ENCODE results near the gene FBXO46. TPM values are rescaled to one million over a fixed set of nuclear protein-coding genes. Genes with fewer than 3 reads are reported as not detected.
A peak's percentile ranks its signal among the peaks of the same experiment; 100 is the strongest.

The FBXO46 gene
- total and polyA plus RNA-seq, 10 of the 15 experiments (the other 5 are each of a cell fraction or from before 2014, with no cell fraction given): 2.5 to 61.5 (median 13.7) TPM

- TF ChIP-seq CREB1 (IDR thresholded peaks at IDR 0.05; ENCODE audit: low read depth): 0 out of 2 replicates have a peak, but pooled peaks have one; percentile 30
- TF ChIP-seq GABPA (IDR thresholded peaks at IDR 0.05; ENCODE audit: low read depth): no peak
- TF ChIP-seq STAT3 (IDR thresholded peaks at IDR 0.05; ENCODE audit: low read depth, low read length): no peak
- TF ChIP-seq NFXL1 (IDR thresholded peaks at IDR 0.05; ENCODE audit: borderline replicate concordance): no peak
- no peak for TF ChIP-seq NR2C2 (IDR thresholded peaks at IDR 0.05; ENCODE audit: borderline replicate concordance, control insufficient read depth, insufficient read length, low read depth)
- TF ChIP-seq BCL3 (IDR thresholded peaks at IDR 0.05; ENCODE audit: borderline replicate concordance, insufficient read depth, low read depth, low read length, poor library complexity, severe bottlenecking): no peak
- TF ChIP-seq BHLHE40 (IDR thresholded peaks at IDR 0.05; ENCODE audit: borderline replicate concordance in 1 of 2, low read depth in 2 of 2, low read length in 1 of 2): peak in 1 of 2 experiments; percentile 51; a peak in 2 of 4 replicates
- TF ChIP-seq RB1 (IDR thresholded peaks at IDR 0.05; ENCODE audit: borderline replicate concordance): peak; percentile 79; the same call in 1 of the 2 replicates
- no peak for TF ChIP-seq ZNF592 (IDR thresholded peaks at IDR 0.05)
- no peak for TF ChIP-seq ZZZ3 (IDR thresholded peaks at IDR 0.05; ENCODE audit: control insufficient read depth, insufficient read length, low read depth)
- no peak for TF ChIP-seq ZNF217 (IDR thresholded peaks at IDR 0.05)
- no peak for TF ChIP-seq ZBED1 (IDR thresholded peaks at IDR 0.05; ENCODE audit: borderline replicate concordance)
- TF ChIP-seq JUNB (IDR thresholded peaks at IDR 0.05): no peak
- TF ChIP-seq ZNF687 (IDR thresholded peaks at IDR 0.05): no peak
- TF ChIP-seq ESRRA (IDR thresholded peaks at IDR 0.05; ENCODE audit: low read length): no peak
- no peak for TF ChIP-seq MEF2B (IDR thresholded peaks at IDR 0.05; ENCODE audit: partially characterized antibody, poor library complexity, severe bottlenecking)
- TF ChIP-seq NFYB (IDR thresholded peaks at IDR 0.05; ENCODE audit: insufficient read depth, low read depth, low read length): no peak
- TF ChIP-seq RAD51 (IDR thresholded peaks at IDR 0.05): no peak
- no peak for TF ChIP-seq EZH2 (IDR thresholded peaks at IDR 0.05; ENCODE audit: borderline replicate concordance, control insufficient read depth, low read depth, low read length)
- TF ChIP-seq MXI1 (IDR thresholded peaks at IDR 0.05; ENCODE audit: low read depth, low read length): no peak
- TF ChIP-seq TCF7 (IDR thresholded peaks at IDR 0.05; ENCODE audit: borderline replicate concordance): no peak
Observed at GRCh38 chr19:45681391-45682015, 49.2 kb downstream of the FBXO46 start (continued).
